ENCODE results near the gene NR4A3.

The NR4A3 gene

GRCh38 chr9:99903393-99903792 lies 81.7 kb downstream of the NR4A3 start:
- H3K27ac ChIP-seq (ENCODE audit: insufficient read depth, low read depth, low read length, poor library complexity, severe bottlenecking) = no peak overlapping the region
- WGBS, 2 experiments = 88 to 94% methylated on average over 1 of the region's 1 CpG
- H3K4me1 ChIP-seq (ENCODE audit: control insufficient read depth, insufficient read depth, low read length) = no peaks in the 10 kb centered on the region
- H3K27me3 ChIP-seq (ENCODE audit: control insufficient read depth, insufficient read depth, low read length, poor library complexity, severe bottlenecking) = no peaks in the 10 kb centered on the region
- no peaks in the 10 kb centered on the region for H3K9me3 ChIP-seq (ENCODE audit: control insufficient read depth, low read length)
- H3K36me3 ChIP-seq (ENCODE audit: control insufficient read depth, insufficient read depth, low read length) = no peaks in the 10 kb centered on the region
- no peak overlapping the region for H3K4me3 ChIP-seq (ENCODE audit: insufficient read depth, low read depth, low read length)

GRCh38 chr9:99905833-99906402 lies 84.2 kb downstream of the NR4A3 start:
- H3K36me3 ChIP-seq (ENCODE audit: control insufficient read depth, insufficient read depth, low read length) = no peaks in the 10 kb centered on the region
- H3K4me3 ChIP-seq (ENCODE audit: insufficient read depth, low read depth, low read length) = peak overlapping the region; percentile 48
- H3K27ac ChIP-seq (ENCODE audit: insufficient read depth, low read depth, low read length, poor library complexity, severe bottlenecking) = no peak overlapping the region
- no peaks in the 10 kb centered on the region for H3K9me3 ChIP-seq (ENCODE audit: control insufficient read depth, low read length)
- H3K27me3 ChIP-seq (ENCODE audit: control insufficient read depth, insufficient read depth, low read length, poor library complexity, severe bottlenecking) = no peaks in the 10 kb centered on the region
- no peaks in the 10 kb centered on the region for H3K4me1 ChIP-seq (ENCODE audit: control insufficient read depth, insufficient read depth, low read length)
- WGBS, 2 experiments = 66 to 68% methylated on average over 9 of the region's 9 CpGs

GRCh38 chr9:99906403-99907207 lies 84.9 kb downstream of the NR4A3 start, which contains the start of gene STX17:
Gene STX17 (plus strand): TSS chr9:99906654. CDS start chr9:99915240, 8,586 bp downstream.
- WGBS, 2 experiments = 2% methylated on average over 76 of the region's 76 CpGs
- Histone ChIP-seq H3K27me3 (ENCODE audit: control insufficient read depth, insufficient read depth, low read length, poor library complexity, severe bottlenecking) (no peaks in the 10 kb centered on the region), H3K9me3 (ENCODE audit: control insufficient read depth, low read length) (no peaks in the 10 kb centered on the region), H3K27ac (ENCODE audit: insufficient read depth, low read depth, low read length, poor library complexity, severe bottlenecking) (no peak within 1 kb of the TSS), H3K4me1 (ENCODE audit: control insufficient read depth, insufficient read depth, low read length) (no peaks in the 10 kb centered on the region), H3K36me3 (ENCODE audit: control insufficient read depth, insufficient read depth, low read length) (no peaks in the 10 kb centered on the region), H3K4me3 (ENCODE audit: insufficient read depth, low read depth, low read length) (peak within 1 kb of the TSS; percentile 48)

- 17 to 40% methylated on average over 8 to 9 of the region's 9 CpGs for WGBS, 2 experiments
- Histone ChIP-seq H3K9me3 (ENCODE audit: control insufficient read depth, low read length) (no peaks in the 10 kb centered on the region), H3K4me3 (ENCODE audit: insufficient read depth, low read depth, low read length) (peak overlapping the region; percentile 48), H3K27me3 (ENCODE audit: control insufficient read depth, insufficient read depth, low read length, poor library complexity, severe bottlenecking) (no peaks in the 10 kb centered on the region), H3K27ac (ENCODE audit: insufficient read depth, low read depth, low read length, poor library complexity, severe bottlenecking) (no peak overlapping the region), H3K4me1 (ENCODE audit: control insufficient read depth, insufficient read depth, low read length) (no peaks in the 10 kb centered on the region), H3K36me3 (ENCODE audit: control insufficient read depth, insufficient read depth, low read length) (no peaks in the 10 kb centered on the region)
These were observed 85.5 kb downstream of the NR4A3 start for GRCh38 chr9:99907208-99907532.

- WGBS, 2 experiments = 86 to 91% methylated on average over 7 of the region's 7 CpGs
- no peaks in the 10 kb centered on the region for H3K9me3 ChIP-seq (ENCODE audit: control insufficient read depth, low read length)
- H3K27me3 ChIP-seq (ENCODE audit: control insufficient read depth, insufficient read depth, low read length, poor library complexity, severe bottlenecking) = no peaks in the 10 kb centered on the region
These were observed 89.9 kb downstream of the NR4A3 start for GRCh38 chr9:99911600-99911999.

More at GRCh38 chr9:99911600-99911999, 89.9 kb downstream of the NR4A3 start:
- no peak overlapping the region for H3K27ac ChIP-seq (ENCODE audit: insufficient read depth, low read depth, low read length, poor library complexity, severe bottlenecking)
- no peak overlapping the region for H3K4me3 ChIP-seq (ENCODE audit: insufficient read depth, low read depth, low read length)
- H3K36me3 ChIP-seq (ENCODE audit: control insufficient read depth, insufficient read depth, low read length) = no peaks in the 10 kb centered on the region
- no peaks in the 10 kb centered on the region for H3K4me1 ChIP-seq (ENCODE audit: control insufficient read depth, insufficient read depth, low read length)
